Stimulated activated CD4-positive, alpha-beta T cell treated with anti-CD3 and anti-CD28 coated beads, Interleukin-15, amount 100 ng/mL, for 1 hour (primary cell): ENCODE results near the gene GSG1.

Experiments used
- DNase-seq, 2 donors: peaks; one replicate each; pipeline ENCODE4 v3.0.0-alpha.2; 2020; ENCODE audit warnings: low read depth in 1 of 2, low spot score in 1 of 2

Gene GSG1

GRCh38 chr12:13103391-13104033 is at the start of gene GSG1:
Gene GSG1 (minus strand): TSS chr12:13103667. CDS start chr12:13103512, 155 bp downstream.
- DNase-seq = no peak

- no peak for DNase-seq
Measured at GRCh38 chr12:13153180-13153579, 49.7 kb upstream of the GSG1 start.

- no peak for DNase-seq
Measured at GRCh38 chr12:13152756-13153155, 49.3 kb upstream of the GSG1 start.

GRCh38 chr12:13152281-13152680 is 48.8 kb upstream of the GSG1 start:
- DNase-seq = no peak

- no peak for DNase-seq
Measured at GRCh38 chr12:13149411-13149810, 45.9 kb upstream of the GSG1 start.

- DNase-seq = no peak
Measured at GRCh38 chr12:13148485-13148847, 45.0 kb upstream of the GSG1 start.

- DNase-seq = no peak
Measured at GRCh38 chr12:13147688-13148484, 44.4 kb upstream of the GSG1 start.

GRCh38 chr12:13146336-13146938 is 43.0 kb upstream of the GSG1 start:
- DNase-seq = no peak

GRCh38 chr12:13144266-13144828 is 40.9 kb upstream of the GSG1 start:
- no peak for DNase-seq

GRCh38 chr12:13142747-13143146 is 39.3 kb upstream of the GSG1 start:
- no peak for DNase-seq

- no peak for DNase-seq
Measured at GRCh38 chr12:13141686-13142085, 38.2 kb upstream of the GSG1 start.

- no peak for DNase-seq
Measured at GRCh38 chr12:13135371-13136178, 32.1 kb upstream of the GSG1 start.

- no peak for DNase-seq
Measured at GRCh38 chr12:13133886-13134285, 30.4 kb upstream of the GSG1 start.

GRCh38 chr12:13130981-13131380 is 27.5 kb upstream of the GSG1 start:
- no peak for DNase-seq

- DNase-seq = no peak
Measured at GRCh38 chr12:13128291-13128965, 25.0 kb upstream of the GSG1 start.

GRCh38 chr12:13127444-13127843 is 24.0 kb upstream of the GSG1 start:
- DNase-seq = no peak

GRCh38 chr12:13126494-13126893 is 23.0 kb upstream of the GSG1 start:
- DNase-seq = no peak

GRCh38 chr12:13125996-13126395 is 22.5 kb upstream of the GSG1 start:
- no peak for DNase-seq

- no peak for DNase-seq
Measured at GRCh38 chr12:13124656-13125505, 21.4 kb upstream of the GSG1 start.

GRCh38 chr12:13121568-13121967 is 18.1 kb upstream of the GSG1 start:
- DNase-seq = no peak
